Activated CD4-positive, alpha-beta T cell treated with anti-CD3 and anti-CD28 coated beads, Interleukin-2, amount 10 ng/mL, durations not matched to agents 24 days and 14 days (primary cell): ENCODE data around the gene TAAR5. TPM values are rescaled to one million over a fixed set of nuclear protein-coding genes. Genes with fewer than 3 reads are reported as not detected.
A peak's percentile ranks its signal among the peaks of the same experiment; 100 is the strongest.
"Not testable (repeated sequence)": the region's sequence is repeated elsewhere in the genome, so short reads cannot be mapped to it uniquely, and the experiment has no call there.

ENCODE experiments used
- DNase-seq: peaks from one replicate; pipeline ENCODE4 v3.0.0; 2022
- H3K27ac Mint-ChIP-seq: one replicate; pipeline ENCODE4 v1.8.0; 2022; ENCODE audit warnings: mild to moderate bottlenecking, mixed read lengths
- H3K27me3 Mint-ChIP-seq: one replicate; pipeline ENCODE4 v1.8.0; 2022; ENCODE audit warnings: mixed read lengths
- H3K36me3 Mint-ChIP-seq: one replicate; pipeline ENCODE4 v1.8.0; 2022; ENCODE audit warnings: low read depth, mild to moderate bottlenecking, mixed read lengths
- H3K4me1 Mint-ChIP-seq: one replicate; pipeline ENCODE4 v1.8.0; 2021; ENCODE audit warnings: mixed read lengths
- H3K4me3 Mint-ChIP-seq: one replicate; pipeline ENCODE4 v1.8.0; 2022; ENCODE audit warnings: mild to moderate bottlenecking, moderate library complexity, mixed read lengths
- H3K9me3 Mint-ChIP-seq: one replicate; pipeline ENCODE4 v1.8.0; 2021; ENCODE audit warnings: mixed read lengths
- intact Hi-C: fragments of 100-400 bp; cut with micrococcal nuclease; formaldehyde crosslinking; loops from one replicate; pipeline ENCODE4 v1.15.1; 2023
- total RNA-seq: library from RNA; stranded (reverse); gene quantifications from 2 replicates; pipeline ENCODE4 v1.2.3, GENCODE V29; 2022

TAAR5 gene
- total RNA-seq, result not detected in 2 replicates

- Mint-ChIP-seq H3K4me3 (no peak within 1 kb of the TSS), H3K27ac (no peak within 1 kb of the TSS), H3K36me3 (no peaks in the 10 kb centered on the region), H3K4me1 (no peaks in the 10 kb centered on the region), H3K9me3 (no peaks in the 10 kb centered on the region), H3K27me3 (peaks cover 10% of the 10 kb centered on the region)
- intact Hi-C loops, result no loop called here
- no peak for DNase-seq
Observed at GRCh38 chr6:132589454-132589853, at the start of gene TAAR5. Gene TAAR5, minus strand, starts transcription at chr6:132589741. Its CDS starts 55 bp downstream, at chr6:132589686.

- H3K36me3 Mint-ChIP-seq, H3K4me1 Mint-ChIP-seq, H3K9me3 Mint-ChIP-seq, H3K4me3 Mint-ChIP-seq, H3K27ac Mint-ChIP-seq, intact Hi-C loops, DNase-seq: not testable (repeated sequence)
- peaks cover 35% of the 10 kb centered on the region for H3K27me3 Mint-ChIP-seq
Observed at GRCh38 chr6:132637135-132637534, 47.6 kb upstream of the TAAR5 start.

- H3K4me1 Mint-ChIP-seq, H3K27ac Mint-ChIP-seq, H3K36me3 Mint-ChIP-seq, intact Hi-C loops, H3K4me3 Mint-ChIP-seq, DNase-seq, H3K9me3 Mint-ChIP-seq: not testable (repeated sequence)
- peaks cover 35% of the 10 kb centered on the region for H3K27me3 Mint-ChIP-seq
Observed at GRCh38 chr6:132635906-132636305, 46.4 kb upstream of the TAAR5 start.

GRCh38 chr6:132635288-132635687, 45.7 kb upstream of the TAAR5 start:
- H3K27me3 Mint-ChIP-seq, result peaks cover 32% of the 10 kb centered on the region
- H3K4me1 Mint-ChIP-seq, intact Hi-C loops, H3K9me3 Mint-ChIP-seq, H3K36me3 Mint-ChIP-seq, DNase-seq, H3K4me3 Mint-ChIP-seq, H3K27ac Mint-ChIP-seq: not testable (repeated sequence)

GRCh38 chr6:132634796-132635195, 45.3 kb upstream of the TAAR5 start:
- no peak overlapping the region for H3K27ac Mint-ChIP-seq
- intact Hi-C loops, result no loop called here
- no peaks in the 10 kb centered on the region for H3K36me3 Mint-ChIP-seq
- no peak for DNase-seq
- no peaks in the 10 kb centered on the region for H3K4me1 Mint-ChIP-seq
- H3K9me3 Mint-ChIP-seq, result no peaks in the 10 kb centered on the region
- no peak overlapping the region for H3K4me3 Mint-ChIP-seq
- peaks cover 32% of the 10 kb centered on the region for H3K27me3 Mint-ChIP-seq

GRCh38 chr6:132633362-132633761, 43.8 kb upstream of the TAAR5 start:
- Mint-ChIP-seq H3K36me3 (no peaks in the 10 kb centered on the region), H3K9me3 (no peaks in the 10 kb centered on the region), H3K4me3 (no peak overlapping the region), H3K4me1 (no peaks in the 10 kb centered on the region), H3K27ac (no peak overlapping the region), H3K27me3 (peaks cover 35% of the 10 kb centered on the region)
- intact Hi-C loops, result no loop called here
- DNase-seq, result no peak

- intact Hi-C loops, result no loop called here
- Mint-ChIP-seq H3K36me3 (no peaks in the 10 kb centered on the region), H3K27me3 (peaks cover 20% of the 10 kb centered on the region), H3K4me1 (no peaks in the 10 kb centered on the region), H3K27ac (no peak within 1 kb of the TSS), H3K9me3 (no peaks in the 10 kb centered on the region), H3K4me3 (no peak within 1 kb of the TSS)
- DNase-seq, result no peak
Observed at GRCh38 chr6:132624175-132624574, 34.6 kb upstream of the TAAR5 start, which contains the start of gene TAAR2. Gene TAAR2, minus strand, starts transcription at chr6:132624275. Its CDS starts 0 bp downstream, at chr6:132624275.

- H3K36me3 Mint-ChIP-seq, result no peaks in the 10 kb centered on the region
- no peaks in the 10 kb centered on the region for H3K9me3 Mint-ChIP-seq
- peaks cover 16% of the 10 kb centered on the region for H3K27me3 Mint-ChIP-seq
- H3K27ac Mint-ChIP-seq, result no peak overlapping the region
- no peak for DNase-seq
- intact Hi-C loops, result no loop called here
- no peak overlapping the region for H3K4me3 Mint-ChIP-seq
- no peaks in the 10 kb centered on the region for H3K4me1 Mint-ChIP-seq
Observed at GRCh38 chr6:132623106-132623845, 33.7 kb upstream of the TAAR5 start.

GRCh38 chr6:132616677-132617076, 27.1 kb upstream of the TAAR5 start:
- Mint-ChIP-seq H3K4me3 (no peak overlapping the region), H3K4me1 (peaks cover 3% of the 10 kb centered on the region), H3K27me3 (peaks cover 19% of the 10 kb centered on the region), H3K9me3 (no peaks in the 10 kb centered on the region), H3K36me3 (no peaks in the 10 kb centered on the region), H3K27ac (no peak overlapping the region)
- no peak for DNase-seq
- intact Hi-C loops, result no loop called here

- H3K27ac Mint-ChIP-seq, result no peak overlapping the region
Observed at GRCh38 chr6:132614554-132614953, 25.0 kb upstream of the TAAR5 start.

GRCh38 chr6:132612449-132613108, 23.0 kb upstream of the TAAR5 start:
- peaks cover 3% of the 10 kb centered on the region for H3K4me1 Mint-ChIP-seq
- H3K27ac Mint-ChIP-seq, result no peak overlapping the region
- no peaks in the 10 kb centered on the region for H3K36me3 Mint-ChIP-seq
- peaks cover 13% of the 10 kb centered on the region for H3K27me3 Mint-ChIP-seq
- intact Hi-C loops, result no loop called here
- no peak overlapping the region for H3K4me3 Mint-ChIP-seq
- DNase-seq, result no peak
- no peaks in the 10 kb centered on the region for H3K9me3 Mint-ChIP-seq

More at GRCh38 chr6:132614554-132614953, 25.0 kb upstream of the TAAR5 start:
- H3K4me1 Mint-ChIP-seq, result peaks cover 3% of the 10 kb centered on the region
- intact Hi-C loops, result no loop called here
- H3K27me3 Mint-ChIP-seq, result peaks cover 18% of the 10 kb centered on the region
- no peaks in the 10 kb centered on the region for H3K9me3 Mint-ChIP-seq
- DNase-seq, result no peak
- no peaks in the 10 kb centered on the region for H3K36me3 Mint-ChIP-seq
- H3K4me3 Mint-ChIP-seq, result peak overlapping the region; percentile 53

GRCh38 chr6:132611616-132612015, 22.1 kb upstream of the TAAR5 start:
- Mint-ChIP-seq H3K4me3 (no peak overlapping the region), H3K36me3 (no peaks in the 10 kb centered on the region)

GRCh38 chr6:132607544-132608233, 18.1 kb upstream of the TAAR5 start:
- no peaks in the 10 kb centered on the region for H3K36me3 Mint-ChIP-seq
- no peak overlapping the region for H3K27ac Mint-ChIP-seq
- DNase-seq, result no peak
- H3K4me3 Mint-ChIP-seq, result no peak overlapping the region
- peaks cover 3% of the 10 kb centered on the region for H3K4me1 Mint-ChIP-seq
- intact Hi-C loops, result no loop called here
- peaks cover 4% of the 10 kb centered on the region for H3K27me3 Mint-ChIP-seq
- H3K9me3 Mint-ChIP-seq, result no peaks in the 10 kb centered on the region

More at GRCh38 chr6:132611616-132612015, 22.1 kb upstream of the TAAR5 start:
- Mint-ChIP-seq H3K27ac (no peak overlapping the region), H3K9me3 (no peaks in the 10 kb centered on the region), H3K27me3 (peaks cover 9% of the 10 kb centered on the region), H3K4me1 (peaks cover 3% of the 10 kb centered on the region)
- no peak for DNase-seq
- intact Hi-C loops, result no loop called here

- Mint-ChIP-seq H3K27ac (no peak overlapping the region), H3K4me3 (no peak overlapping the region), H3K27me3 (peaks cover 4% of the 10 kb centered on the region), H3K36me3 (no peaks in the 10 kb centered on the region), H3K4me1 (no peaks in the 10 kb centered on the region), H3K9me3 (no peaks in the 10 kb centered on the region)
- DNase-seq, result no peak
- intact Hi-C loops, result no loop called here
Observed at GRCh38 chr6:132604635-132605152, 15.2 kb upstream of the TAAR5 start.
